A673 (cell line): ENCODE measurements around the gene NUDT14. TPM values are rescaled to one million over a fixed set of nuclear protein-coding genes. Genes with fewer than 3 reads are reported as not detected.

Experiments used
- BruUV-seq: library from RNA; stranded (reverse); fragments of 400-500 nt; replicated peaks from 2 replicates; lab custom pipeline; 2021; lab: Mats Ljungman, UMichigan
- CTCF ChIA-PET: fragments of 300-600 bp; sonication (Branson Sonifier 250); formaldehyde crosslinking; loops from one replicate; lab custom pipeline; 2022; ENCODE audit warnings: antibody characterized with exemption; lab: Charles Lee
- POLR2A ChIA-PET: fragments of 300-600 bp; sonication (Branson Sonifier 250); formaldehyde crosslinking; loops from one replicate; lab custom pipeline; 2022; ENCODE audit warnings: antibody characterized with exemption; ENCODE audit not compliant: low non-redundant PET; lab: Charles Lee
- DNase-seq: peaks from one replicate; pipeline ENCODE4 v3.0.0-alpha.2; 2015; ENCODE audit warnings: low spot score
- H3K27ac ChIP-seq: fragments of 200-600 bp; sonication (generic); 2 replicates; pipeline ENCODE4 v1.5.1; 2016; ENCODE audit warnings: mixed run types, low read depth, mild to moderate bottlenecking, mixed read lengths, antibody characterized with exemption, low read length; ENCODE audit not compliant: poor library complexity, severe bottlenecking
- H3K27me3 ChIP-seq: fragments of 200-600 bp; sonication (generic); replicated peaks from 2 replicates; pipeline ENCODE4 v1.6.1; 2017; ENCODE audit warnings: mixed run types, low read depth, mild to moderate bottlenecking, mixed read lengths, antibody characterized with exemption, low read length; ENCODE audit not compliant: insufficient read depth, poor library complexity
- H3K36me3 ChIP-seq: fragments of 200-600 bp; sonication (generic); 2 replicates; pipeline ENCODE4 v1.6.1; 2016; ENCODE audit warnings: mixed run types, mild to moderate bottlenecking, mixed read lengths, antibody characterized with exemption, low read length; ENCODE audit not compliant: insufficient read depth, poor library complexity, severe bottlenecking
- H3K4me1 ChIP-seq: fragments of 200-600 bp; sonication (generic); 2 replicates; pipeline ENCODE4 v1.6.1; 2017; ENCODE audit warnings: mixed run types, mild to moderate bottlenecking, mixed read lengths, antibody characterized with exemption, low read length; ENCODE audit not compliant: insufficient read depth, poor library complexity, severe bottlenecking
- H3K4me3 ChIP-seq: fragments of 200-600 bp; sonication (generic); 2 replicates; pipeline ENCODE4 v1.5.1; 2016; ENCODE audit warnings: low read depth, mixed run types, mild to moderate bottlenecking, mixed read lengths, low read length; ENCODE audit not compliant: poor library complexity, severe bottlenecking
- H3K9me3 ChIP-seq: fragments of 200-600 bp; sonication (generic); 2 replicates; pipeline ENCODE4 v1.6.1; 2016; ENCODE audit warnings: mixed run types, low read depth, mild to moderate bottlenecking, mixed read lengths, antibody characterized with exemption, low read length; ENCODE audit not compliant: poor library complexity, severe bottlenecking
- EZH2 ChIP-seq: fragments of 200-600 bp; sonication (generic); IDR thresholded peaks from 2 replicates; pipeline ENCODE4 v1.6.1; 2017; ENCODE audit warnings: borderline replicate concordance, low read depth, mild to moderate bottlenecking, mixed read lengths, antibody characterized with exemption, low read length; ENCODE audit not compliant: poor library complexity, severe bottlenecking
- intact Hi-C: fragments of 100-400 bp; cut with micrococcal nuclease; formaldehyde crosslinking; loops from one replicate; pipeline ENCODE4 v1.10.0; 2022; ENCODE audit not compliant: unreplicated experiment
- total RNA-seq: library from RNA; stranded (reverse); gene quantifications from 2 replicates; pipeline ENCODE4 v1.2.3, GENCODE V29; 2021
- TF ChIP-seq, protein P1 (sequence below): fragments of 300-800, 200-600 bp; sonication (generic); conservative IDR thresholded peaks from 2 replicates; pipeline ENCODE4 v1.5.1; 2017; ENCODE audit warnings: low read depth, mild to moderate bottlenecking, antibody characterized with exemption, low read length, moderate library complexity, mixed read lengths

NUDT14 gene
- total RNA-seq, 1 experiment from 2014 or later = 30.8 TPM

DNA sequence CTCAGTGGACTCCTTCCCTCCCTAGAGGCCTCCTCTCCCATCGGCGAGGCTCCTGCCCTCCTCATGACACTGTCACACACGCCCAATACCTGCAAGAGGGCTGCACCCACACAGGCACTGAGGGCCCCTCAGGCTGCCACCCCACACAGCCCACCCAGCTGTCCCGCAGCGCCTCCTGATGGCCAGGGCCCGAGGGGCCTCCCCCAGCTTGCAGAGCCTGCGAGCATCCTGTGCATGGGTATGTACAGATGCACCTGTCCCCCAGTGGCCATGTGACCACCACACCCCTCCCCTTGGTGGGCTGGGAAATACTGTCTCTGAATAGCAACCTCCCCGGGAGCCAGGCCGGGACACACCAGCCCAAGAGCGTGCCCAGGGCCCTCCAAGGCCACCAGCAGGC, 19.0 kb upstream of the NUDT14 start:
- intact Hi-C loops = no loop called here
- no peaks in the 10 kb centered on the region for H3K9me3 ChIP-seq
- no TSS peak for BruUV-seq
- TF ChIP-seq, protein P1, sequence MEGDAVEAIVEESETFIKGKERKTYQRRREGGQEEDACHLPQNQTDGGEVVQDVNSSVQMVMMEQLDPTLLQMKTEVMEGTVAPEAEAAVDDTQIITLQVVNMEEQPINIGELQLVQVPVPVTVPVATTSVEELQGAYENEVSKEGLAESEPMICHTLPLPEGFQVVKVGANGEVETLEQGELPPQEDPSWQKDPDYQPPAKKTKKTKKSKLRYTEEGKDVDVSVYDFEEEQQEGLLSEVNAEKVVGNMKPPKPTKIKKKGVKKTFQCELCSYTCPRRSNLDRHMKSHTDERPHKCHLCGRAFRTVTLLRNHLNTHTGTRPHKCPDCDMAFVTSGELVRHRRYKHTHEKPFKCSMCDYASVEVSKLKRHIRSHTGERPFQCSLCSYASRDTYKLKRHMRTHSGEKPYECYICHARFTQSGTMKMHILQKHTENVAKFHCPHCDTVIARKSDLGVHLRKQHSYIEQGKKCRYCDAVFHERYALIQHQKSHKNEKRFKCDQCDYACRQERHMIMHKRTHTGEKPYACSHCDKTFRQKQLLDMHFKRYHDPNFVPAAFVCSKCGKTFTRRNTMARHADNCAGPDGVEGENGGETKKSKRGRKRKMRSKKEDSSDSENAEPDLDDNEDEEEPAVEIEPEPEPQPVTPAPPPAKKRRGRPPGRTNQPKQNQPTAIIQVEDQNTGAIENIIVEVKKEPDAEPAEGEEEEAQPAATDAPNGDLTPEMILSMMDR = peak; percentile 56
- no peak for TF ChIP-seq EZH2
- H3K36me3 ChIP-seq = no peaks in the 10 kb centered on the region
- peaks cover 20% of the 10 kb centered on the region for H3K4me1 ChIP-seq
- H3K4me3 ChIP-seq = no peak overlapping the region
- POLR2A ChIA-PET = no interaction called here
- H3K27me3 ChIP-seq = no peaks in the 10 kb centered on the region
- no peak for DNase-seq
- CTCF ChIA-PET = interaction anchor here (1.0 to 1.1 kb wide), 2 partner anchors 30 to 110 kb away, joined by 3 to 4 read pairs; no protein-coding TSS in a partner anchor
- no peak overlapping the region for H3K27ac ChIP-seq

DNA sequence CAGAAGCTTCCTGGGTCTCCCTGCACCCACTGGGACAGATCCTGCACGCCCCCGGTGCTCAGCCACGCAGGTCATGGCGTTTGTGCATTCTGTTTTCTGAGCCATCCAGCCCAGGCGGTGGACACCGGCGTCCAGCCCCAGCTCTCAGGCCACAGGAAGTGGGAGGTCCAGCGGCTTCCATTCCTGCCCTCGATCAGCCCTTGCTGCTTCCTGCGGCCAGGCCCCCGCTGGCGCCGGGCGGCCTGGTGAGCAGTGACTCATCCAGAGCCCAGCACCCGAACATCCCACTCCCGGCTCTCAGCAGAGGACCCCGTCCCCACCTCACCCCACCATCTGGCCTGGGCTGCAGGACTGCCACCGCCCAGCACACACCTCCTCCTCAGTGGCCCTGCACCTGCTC, 18.0 kb upstream of the NUDT14 start:
- ChIA-PET POLR2A (no interaction called here), CTCF (no interaction called here)
- intact Hi-C loops = loop anchor here (5.0 kb wide), 1 partner anchor 107 kb away; no protein-coding TSS in a partner anchor
- Histone ChIP-seq H3K27ac (no peak overlapping the region), H3K9me3 (no peaks in the 10 kb centered on the region), H3K4me3 (no peak overlapping the region), H3K4me1 (peaks cover 30% of the 10 kb centered on the region), H3K27me3 (no peaks in the 10 kb centered on the region), H3K36me3 (no peaks in the 10 kb centered on the region)
- TF ChIP-seq, protein P1 = no peak
- no peak for TF ChIP-seq EZH2
- BruUV-seq = no TSS peak
- DNase-seq = no peak

DNA sequence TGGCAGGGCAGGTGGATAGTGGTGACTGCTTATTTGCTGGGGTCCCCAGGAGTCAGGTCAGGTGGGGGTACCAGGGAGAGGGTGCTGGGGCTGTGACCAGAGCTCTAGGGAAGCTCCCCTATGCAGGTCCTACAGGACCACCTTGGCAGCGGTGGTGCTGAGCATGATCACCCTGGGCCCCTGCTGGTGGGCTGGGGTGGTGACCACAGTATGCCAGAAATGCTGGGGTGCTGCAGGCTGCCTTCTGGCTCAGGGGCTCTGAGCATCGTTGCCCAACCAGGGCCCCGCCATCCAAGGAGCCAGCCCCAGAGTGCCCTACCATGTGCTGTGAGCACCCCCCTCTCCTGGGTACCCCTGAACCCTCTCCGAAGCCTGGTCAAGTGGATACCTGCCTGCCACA, 17.5 kb upstream of the NUDT14 start:
- no peak for DNase-seq
- no peaks in the 10 kb centered on the region for H3K9me3 ChIP-seq
- no peak overlapping the region for H3K4me3 ChIP-seq
- H3K27me3 ChIP-seq = no peaks in the 10 kb centered on the region
- intact Hi-C loops = loop anchor here (5.0 kb wide), 1 partner anchor 106 kb away; no protein-coding TSS in a partner anchor
- TF ChIP-seq, protein P1 = no peak
- no peak for TF ChIP-seq EZH2
- BruUV-seq = no TSS peak
- no peaks in the 10 kb centered on the region for H3K36me3 ChIP-seq
- no peak overlapping the region for H3K27ac ChIP-seq
- peaks cover 35% of the 10 kb centered on the region for H3K4me1 ChIP-seq
- ChIA-PET POLR2A (no interaction called here), CTCF (no interaction called here)
